Measurements from ENCODE around the gene AP2B1. TPM values are rescaled to one million over a fixed set of nuclear protein-coding genes. Genes with fewer than 3 reads are reported as not detected.

The AP2B1 gene
- polyA plus RNA-seq, 1 donor (not counting 4 experiments of a cell fraction or from before 2014, with no cell fraction given) = 189 TPM

GRCh38 chr17:35618628-35619027, 31.5 kb downstream of the AP2B1 start:
- no peak overlapping the region for H3K9ac ChIP-seq (ENCODE audit: control insufficient read depth, extremely low read depth, insufficient read depth, low read length)
- FAIRE-seq = no peak
- H3K79me2 ChIP-seq (ENCODE audit: control insufficient read depth, insufficient read depth, low read length) = peaks cover 14% of the 10 kb centered on the region
- H3K4me1 ChIP-seq (ENCODE audit: control insufficient read depth, extremely low read depth, insufficient read depth, low read length) = no peaks in the 10 kb centered on the region
- H3K27me3 ChIP-seq (ENCODE audit: control insufficient read depth, extremely low read depth, insufficient read depth, low read length) = no peaks in the 10 kb centered on the region
- TF ChIP-seq CTCF (optimal IDR thresholded peaks at IDR 0.05 in 1 of 3, IDR thresholded peaks at IDR 0.05 in 1 of 3, conservative IDR thresholded peaks at IDR 0.05 in 1 of 3; ENCODE audit: extremely low read depth in 1 of 3, insufficient read depth in 2 of 3, low read length in 3 of 3) = no peak
- TF ChIP-seq EZH2 (IDR thresholded peaks at IDR 0.05; ENCODE audit: low read length) = no peak
- no peaks in the 10 kb centered on the region for H4K20me1 ChIP-seq (ENCODE audit: control insufficient read depth, extremely low read depth, insufficient read depth, low read length)
- H3K36me3 ChIP-seq (ENCODE audit: control insufficient read depth in 2 of 2, extremely low read depth in 1 of 2, insufficient read depth in 2 of 2, low read length in 2 of 2) = peaks cover 9 to 10% of the 10 kb centered on the region in 2 experiments
- no peak overlapping the region for H3K27ac ChIP-seq (ENCODE audit: control insufficient read depth, insufficient read depth, low read length)
- no peaks in the 10 kb centered on the region for H3K9me3 ChIP-seq (ENCODE audit: control insufficient read depth, low read depth, low read length)
- H3K9me1 ChIP-seq (ENCODE audit: control insufficient read depth, extremely low read depth, insufficient read depth, low read length) = no peaks in the 10 kb centered on the region
- no peak overlapping the region for H3K4me2 ChIP-seq (ENCODE audit: control insufficient read depth, extremely low read depth, insufficient read depth, low read depth, low read length)
- no peak overlapping the region for H3K4me3 ChIP-seq (ENCODE audit: control insufficient read depth in 2 of 3, extremely low read depth in 1 of 3, insufficient read depth in 2 of 3, low read depth in 1 of 3, low read length in 3 of 3)
- no peak for DNase-seq (ENCODE audit: low read depth, low spot score)
- dilution Hi-C loops (cut with MboI; ENCODE audit: extremely low pct_ligation_motif_present, low sequenced_read_pairs) = no loop called here
- no peak overlapping the region for H2AFZ ChIP-seq (ENCODE audit: control insufficient read depth, low read length)

- dilution Hi-C loops (cut with MboI; ENCODE audit: extremely low pct_ligation_motif_present, low sequenced_read_pairs) = no loop called here
- Histone ChIP-seq H3K27ac (ENCODE audit: control insufficient read depth, insufficient read depth, low read length) (no peak overlapping the region), H3K36me3 (ENCODE audit: control insufficient read depth in 2 of 2, extremely low read depth in 1 of 2, insufficient read depth in 2 of 2, low read length in 2 of 2) (peaks cover 9 to 11% of the 10 kb centered on the region in 2 experiments), H3K9me1 (ENCODE audit: control insufficient read depth, extremely low read depth, insufficient read depth, low read length) (no peaks in the 10 kb centered on the region), H3K4me2 (ENCODE audit: control insufficient read depth, extremely low read depth, insufficient read depth, low read depth, low read length) (no peak overlapping the region), H4K20me1 (ENCODE audit: control insufficient read depth, extremely low read depth, insufficient read depth, low read length) (no peaks in the 10 kb centered on the region), H3K27me3 (ENCODE audit: control insufficient read depth, extremely low read depth, insufficient read depth, low read length) (no peaks in the 10 kb centered on the region), H3K9ac (ENCODE audit: control insufficient read depth, extremely low read depth, insufficient read depth, low read length) (no peak overlapping the region), H3K4me3 (ENCODE audit: control insufficient read depth in 2 of 3, extremely low read depth in 1 of 3, insufficient read depth in 2 of 3, low read depth in 1 of 3, low read length in 3 of 3) (no peak overlapping the region), H3K79me2 (ENCODE audit: control insufficient read depth, insufficient read depth, low read length) (peaks cover 6% of the 10 kb centered on the region), H3K9me3 (ENCODE audit: control insufficient read depth, low read depth, low read length) (no peaks in the 10 kb centered on the region), H3K4me1 (ENCODE audit: control insufficient read depth, extremely low read depth, insufficient read depth, low read length) (no peaks in the 10 kb centered on the region), H2AFZ (ENCODE audit: control insufficient read depth, low read length) (no peak overlapping the region)
- TF ChIP-seq EZH2 (IDR thresholded peaks at IDR 0.05; ENCODE audit: low read length) (no peak), CTCF (optimal IDR thresholded peaks at IDR 0.05 in 1 of 3, IDR thresholded peaks at IDR 0.05 in 1 of 3, conservative IDR thresholded peaks at IDR 0.05 in 1 of 3; ENCODE audit: extremely low read depth in 1 of 3, insufficient read depth in 2 of 3, low read length in 3 of 3) (no peak)
- DNase-seq (ENCODE audit: low read depth, low spot score) (no peak), FAIRE-seq (no peak)
Observed at GRCh38 chr17:35621768-35622167, 34.6 kb downstream of the AP2B1 start.
